Naive B cell (primary cell): ENCODE measurements around the gene EPHX1. TPM values are rescaled to one million over a fixed set of nuclear protein-coding genes. Genes with fewer than 3 reads are reported as not detected.

Source experiments
- ATAC-seq, 2 donors: fragments of 150-1000 bp; cut with Tn5 transposase; 2 replicates each; pipeline ENCODE4 v1.10.0; 2021; ENCODE audit warnings: low read depth in 2 of 2, mild to moderate bottlenecking in 2 of 2, moderate library complexity in 2 of 2
- DNase-seq: peaks from one replicate; pipeline ENCODE4 v3.0.0; 2022
- H3K27ac Mint-ChIP-seq, 6 donors: one replicate each; pipeline ENCODE4 v1.8.0; 2020 to 2022; ENCODE audit warnings: mild to moderate bottlenecking in 6 of 6, mixed read lengths in 6 of 6, moderate library complexity in 5 of 6, inconsistent platforms in 2 of 6
- H3K27me3 Mint-ChIP-seq, 3 donors: one replicate each; pipeline ENCODE4 v1.8.0; 2021 to 2022; ENCODE audit warnings: mixed read lengths in 3 of 3, mild to moderate bottlenecking in 1 of 3
- H3K36me3 Mint-ChIP-seq, 2 donors: one replicate each; pipeline ENCODE4 v1.8.0; 2020 to 2022; ENCODE audit warnings: mixed read lengths in 2 of 2, inconsistent platforms in 1 of 2, mild to moderate bottlenecking in 1 of 2
- H3K4me1 Mint-ChIP-seq, 3 donors: one replicate each; pipeline ENCODE4 v1.8.0; 2020 to 2022; ENCODE audit warnings: mixed read lengths in 3 of 3, inconsistent platforms in 1 of 3, mild to moderate bottlenecking in 1 of 3, moderate library complexity in 1 of 3
- H3K4me3 Mint-ChIP-seq, 8 donors: one replicate each; pipeline ENCODE4 v1.8.0; 2020 to 2022; ENCODE audit warnings: mild to moderate bottlenecking in 8 of 8, mixed read lengths in 8 of 8, moderate library complexity in 8 of 8, inconsistent platforms in 2 of 8
- H3K9me3 Mint-ChIP-seq, 7 donors: one replicate each; pipeline ENCODE4 v1.8.0; 2020 to 2022; ENCODE audit warnings: mixed read lengths in 7 of 7, mild to moderate bottlenecking in 5 of 7, inconsistent platforms in 2 of 7, moderate library complexity in 1 of 7
- polyA plus RNA-seq, 6 donors: library from polyadenylated mRNA; unstranded; fragments of 300-500 nt; fragmentation: Illumina TruSeq; gene quantifications; one replicate each; pipeline ENCODE4 v1.2.3, GENCODE V29; 2021; ENCODE audit warnings: low read depth in 6 of 6

Gene EPHX1
- polyA plus RNA-seq, 6 donors from 2014 or later = 0.24 to 1.1 (median 1.0) TPM; not detected in 1

GRCh38 chr1:225890346-225891228 lies 80.7 kb downstream of the EPHX1 start:
- Mint-ChIP-seq H3K36me3 (no peaks in the 10 kb centered on the region), H3K4me1 (peaks cover 0 to 5% (median 0%) of the 10 kb centered on the region in 3 donors), H3K27ac (peak overlapping the region in 2 of 6 donors; percentile 56 to 73), H3K4me3 (no peak overlapping the region), H3K9me3 (no peaks in the 10 kb centered on the region), H3K27me3 (peaks cover 0 to 9% (median 0%) of the 10 kb centered on the region in 3 donors)
- no peak for ATAC-seq
- no peak for DNase-seq

DNA sequence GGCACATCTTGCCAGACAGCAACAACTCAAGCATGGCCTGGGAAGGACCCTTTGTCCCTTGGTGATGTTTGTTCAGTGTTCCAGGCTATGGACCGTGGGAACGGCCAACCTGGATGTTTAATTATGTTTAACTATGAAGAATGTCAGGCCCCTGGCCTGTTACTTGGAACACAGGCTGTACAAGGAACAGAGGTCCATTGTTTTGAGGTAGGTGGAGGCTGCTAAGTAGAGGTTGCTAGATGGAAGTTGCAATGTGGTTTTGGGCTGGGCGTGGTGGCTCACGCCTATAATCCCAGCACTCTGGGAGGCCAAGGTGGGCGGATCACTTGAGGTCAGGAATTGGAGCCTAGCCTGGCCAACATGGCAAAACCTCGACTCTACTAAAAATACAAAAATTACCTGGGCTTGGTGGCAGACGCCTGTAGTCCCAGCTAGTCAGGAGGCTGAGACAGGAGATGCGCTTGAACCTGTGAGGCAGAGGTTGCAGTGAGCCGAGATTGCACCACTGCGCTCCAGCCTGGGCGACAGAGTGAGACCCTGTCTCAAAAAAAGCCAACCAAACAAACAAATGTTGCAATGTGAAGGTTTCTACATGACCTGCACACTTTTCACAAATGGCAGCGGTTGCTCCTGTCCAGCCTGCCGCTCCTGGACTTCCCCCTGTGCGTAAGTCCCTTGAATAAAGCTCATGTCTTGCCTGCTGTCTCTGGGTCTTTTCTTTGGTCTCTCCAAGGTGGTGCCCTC lies 81.5 kb downstream of the EPHX1 start:
- no peaks in the 10 kb centered on the region for H3K9me3 Mint-ChIP-seq
- H3K4me1 Mint-ChIP-seq = peaks cover 1 to 13% (median 7%) of the 10 kb centered on the region in 3 donors
- no peak for ATAC-seq
- no peak overlapping the region for H3K27ac Mint-ChIP-seq
- H3K36me3 Mint-ChIP-seq = no peaks in the 10 kb centered on the region
- no peak overlapping the region for H3K4me3 Mint-ChIP-seq
- DNase-seq = no peak
- peaks cover 0 to 9% (median 0%) of the 10 kb centered on the region in 3 donors for H3K27me3 Mint-ChIP-seq

DNA sequence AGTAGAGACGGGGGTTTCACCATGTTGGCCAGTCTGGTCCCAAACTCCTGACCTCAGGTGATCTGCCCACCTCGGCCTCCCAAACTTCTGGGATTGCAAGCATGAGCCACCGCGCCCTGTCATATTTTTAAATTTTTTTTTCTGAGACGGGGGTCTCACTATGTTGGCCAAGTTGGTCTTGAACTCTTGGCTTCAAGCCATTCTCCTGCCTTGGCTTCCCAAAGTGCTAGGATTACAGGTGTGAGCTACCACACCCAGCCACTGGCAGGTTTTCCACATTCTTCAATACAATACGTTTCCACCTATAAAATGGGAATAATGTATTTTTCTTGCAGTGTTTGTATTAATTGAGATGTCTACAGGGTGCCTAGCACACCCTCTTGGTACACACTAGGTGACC lies 82.4 kb downstream of the EPHX1 start:
- Mint-ChIP-seq H3K36me3 (no peaks in the 10 kb centered on the region), H3K4me1 (peaks cover 10 to 20% (median 16%) of the 10 kb centered on the region in 3 donors), H3K9me3 (no peaks in the 10 kb centered on the region), H3K27ac (no peak overlapping the region), H3K4me3 (no peak overlapping the region), H3K27me3 (peaks cover 0 to 4% (median 0%) of the 10 kb centered on the region in 3 donors)
- ATAC-seq (no peak), DNase-seq (no peak)

Other genes with a start within 250 kb of the EPHX1 start
- 1 to 10 TPM in 4 of 6 donors, under 1 TPM in 2; 0.23 to 3.6 (median 2.0) TPM for gene ENAH, start 157.0 kb upstream of the EPHX1 start, polyA plus RNA-seq
- 100 to 1,000 TPM; 219 to 374 (median 278) TPM for gene SRP9, start 32.3 kb upstream of the EPHX1 start, polyA plus RNA-seq
- gene TMEM63A, start 72.3 kb downstream of the EPHX1 start, polyA plus RNA-seq = 10 to 100 TPM; 10.6 to 38.5 (median 20.0) TPM
- not detected for gene LEFTY1, start 79.0 kb downstream of the EPHX1 start, polyA plus RNA-seq
- gene PYCR2, start 114.1 kb downstream of the EPHX1 start, polyA plus RNA-seq = 10 to 100 TPM; 57.5 to 96.5 (median 68.7) TPM
- not detected for gene LEFTY2, start 131.1 kb downstream of the EPHX1 start, polyA plus RNA-seq
- 10 to 100 TPM in 5 of 6 donors, 1 to 10 TPM in 1; 8.7 to 18.9 (median 11.4) TPM for gene SDE2, start 189.2 kb downstream of the EPHX1 start, polyA plus RNA-seq